Fibroblast of skin of left biceps (primary cell): ENCODE data around the gene VPS36.
"Not testable (repeated sequence)": the region's sequence is repeated elsewhere in the genome, so short reads cannot be mapped to it uniquely, and the experiment has no call there.

Source experiments
- DNase-seq, 2 experiments: peaks; one replicate each; pipeline ENCODE4 v3.0.0-alpha.2; 2013; ENCODE audit warnings: low read depth in 2 of 2

The VPS36 gene

DNA sequence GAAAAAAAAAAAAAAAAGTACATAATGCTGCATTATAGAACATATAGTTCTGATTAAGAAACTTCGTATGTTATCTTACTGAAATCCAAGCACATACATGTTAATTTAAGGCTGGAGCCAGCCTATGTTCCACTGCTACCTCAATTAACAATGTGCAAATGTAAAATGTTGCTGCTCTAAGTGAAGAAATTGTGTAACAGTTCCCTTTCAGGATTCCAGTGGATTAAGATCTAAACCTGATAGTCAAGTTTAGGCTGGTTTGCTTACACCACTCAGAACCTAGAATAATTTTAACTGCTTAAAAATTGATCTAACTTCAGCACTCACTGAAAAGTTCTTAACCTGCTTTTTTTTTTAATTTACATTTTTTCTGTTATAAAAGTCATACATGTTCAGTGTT is 4.2 kb downstream of the VPS36 start:
- no peak for DNase-seq

DNA sequence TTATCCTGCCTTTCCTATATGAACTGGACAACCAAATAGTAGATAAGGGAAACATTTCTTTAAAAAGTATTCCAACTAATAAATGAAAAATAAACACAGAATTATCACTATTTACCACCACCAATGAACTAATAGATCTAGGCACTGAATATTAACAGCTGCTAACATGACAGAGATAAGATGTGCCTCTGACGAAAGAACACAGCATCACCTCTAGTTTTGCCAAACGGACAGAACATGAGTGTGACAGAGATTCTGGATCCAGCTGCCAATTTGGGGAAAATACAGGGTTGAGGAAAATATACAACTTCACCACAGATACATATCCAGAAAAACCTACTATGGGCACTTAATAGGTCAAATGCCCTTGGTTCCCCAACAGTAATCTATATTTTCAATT is 18.0 kb downstream of the VPS36 start:
- DNase-seq: no peak

GRCh38 chr13:52428295-52428694 is 22.1 kb downstream of the VPS36 start:
- DNase-seq: no peak

DNA sequence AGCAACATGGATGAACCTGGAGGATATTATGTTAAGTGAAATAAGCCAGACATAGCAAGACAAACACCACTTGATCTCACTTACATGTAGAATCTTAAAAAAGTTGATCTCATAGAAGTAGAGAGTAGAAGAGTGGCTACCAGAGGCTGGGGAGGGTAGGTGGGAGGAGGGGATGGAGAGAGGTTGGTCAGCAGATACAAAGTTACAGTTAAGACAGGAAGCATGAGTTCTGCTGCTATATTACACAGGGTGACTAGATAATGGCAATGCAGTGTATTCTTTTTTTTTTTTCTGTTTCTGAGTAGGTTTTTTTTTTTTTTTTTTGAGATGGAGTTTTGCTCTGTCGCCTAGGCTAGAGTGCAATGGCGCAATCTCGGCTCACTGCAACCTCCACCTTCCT is 29.2 kb downstream of the VPS36 start:
- DNase-seq: no peak

- DNase-seq: no peak
These were observed 31.4 kb downstream of the VPS36 start for GRCh38 chr13:52419080-52419479.

- DNase-seq: peak; percentile 13 to 16
These were observed 35.5 kb downstream of the VPS36 start for GRCh38 chr13:52414963-52415362.

- no peak for DNase-seq
These were observed 36.4 kb downstream of the VPS36 start for GRCh38 chr13:52414051-52414450.

GRCh38 chr13:52412128-52412527 is 38.3 kb downstream of the VPS36 start:
- DNase-seq: no peak

DNA sequence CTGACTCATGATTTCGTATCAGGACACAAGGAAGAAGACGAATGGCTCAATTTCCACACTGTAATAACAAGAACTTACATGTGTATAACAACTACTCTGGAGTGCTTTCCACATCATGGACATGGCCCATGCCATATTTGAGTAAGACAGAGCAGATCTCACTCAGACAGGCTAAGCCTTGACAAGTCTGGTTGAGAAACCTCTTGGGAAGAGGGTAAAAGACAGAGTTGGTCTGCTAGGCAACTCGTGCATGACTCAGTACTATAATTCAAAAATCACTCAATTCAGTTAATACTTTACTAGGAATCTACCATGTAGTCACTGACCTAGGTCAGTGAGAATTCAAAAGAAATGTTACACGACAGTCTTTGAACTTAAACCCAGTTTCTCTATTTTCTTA is 38.8 kb downstream of the VPS36 start:
- peak; percentile 19 to 33 for DNase-seq

DNA sequence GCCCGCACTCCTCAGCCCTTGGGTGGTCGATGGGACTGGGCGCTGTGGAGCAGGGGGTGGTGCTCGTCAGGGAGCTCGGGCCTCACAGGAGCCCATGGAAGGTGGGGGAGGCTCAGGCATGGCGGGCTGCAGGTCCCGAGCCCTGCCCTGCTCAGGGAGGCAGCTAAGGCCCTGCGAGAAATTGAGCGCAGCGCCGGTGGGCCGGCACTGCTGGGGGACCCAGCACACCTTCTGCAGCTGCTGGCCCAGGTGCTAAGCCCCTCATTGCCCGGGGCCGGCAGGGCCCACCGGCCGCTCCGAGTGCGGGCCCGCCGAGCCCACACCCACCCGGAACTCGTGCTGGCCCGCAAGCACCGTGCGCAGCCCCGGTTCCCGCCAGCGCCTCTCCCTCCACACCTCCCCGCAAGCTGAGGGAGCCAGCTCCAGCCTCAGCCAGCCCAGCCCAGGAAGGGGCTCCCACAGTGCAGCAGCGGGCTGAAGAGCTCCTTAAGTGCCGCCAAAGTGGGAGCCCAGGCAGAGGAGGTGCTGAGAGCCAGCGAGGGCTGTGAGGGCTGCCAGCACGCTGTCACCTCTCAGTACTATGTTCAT is 42.3 kb downstream of the VPS36 start:
- not testable (repeated sequence) for DNase-seq

DNA sequence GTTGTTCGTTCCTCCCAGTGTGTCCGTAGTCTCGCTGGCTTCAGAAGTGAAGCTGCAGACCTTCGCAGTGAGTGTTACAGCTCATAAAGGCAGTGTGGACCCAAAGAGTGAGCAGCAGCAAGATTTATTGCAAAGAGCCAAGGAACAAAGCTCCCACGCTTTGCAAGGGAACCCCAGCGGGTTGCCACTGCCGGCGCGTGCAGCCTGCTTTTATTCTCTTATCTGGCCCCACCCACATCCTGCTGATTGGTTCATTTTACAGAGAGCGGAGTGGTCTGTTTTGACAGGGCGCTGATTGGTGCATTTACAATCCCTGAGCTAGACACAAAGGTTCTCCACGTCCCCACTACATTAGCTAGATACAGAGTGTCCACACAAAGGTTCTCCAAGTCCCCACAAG is 43.0 kb downstream of the VPS36 start:
- DNase-seq: not testable (repeated sequence)

GRCh38 chr13:52406629-52407028 is 43.8 kb downstream of the VPS36 start:
- DNase-seq: no peak

- DNase-seq: no peak
These were observed 44.5 kb downstream of the VPS36 start, which contains the start of gene THSD1 for GRCh38 chr13:52405767-52406494. Gene THSD1, minus strand, starts transcription at chr13:52406172. Its CDS starts 3,572 bp downstream, at chr13:52402600.

DNA sequence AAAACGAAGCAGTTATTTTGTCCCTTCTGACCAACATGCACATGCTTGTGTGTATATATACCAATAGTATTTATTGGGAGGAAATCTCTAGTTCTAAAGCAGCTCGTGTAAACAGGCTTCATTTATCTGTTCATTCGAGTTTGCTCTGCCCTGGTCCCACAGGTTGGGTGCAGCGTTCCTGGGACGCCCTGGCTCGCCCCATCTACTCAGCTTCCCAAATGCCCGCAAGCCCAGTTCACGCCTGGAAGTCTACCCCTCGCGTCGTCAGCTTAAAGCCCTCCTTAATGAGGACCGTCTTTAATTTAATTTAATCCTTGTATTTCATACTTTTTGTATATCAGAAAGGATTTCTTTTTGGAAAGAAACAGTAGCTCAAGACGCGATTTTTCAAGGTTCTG is 45.1 kb downstream of the VPS36 start:
- no peak for DNase-seq

DNA sequence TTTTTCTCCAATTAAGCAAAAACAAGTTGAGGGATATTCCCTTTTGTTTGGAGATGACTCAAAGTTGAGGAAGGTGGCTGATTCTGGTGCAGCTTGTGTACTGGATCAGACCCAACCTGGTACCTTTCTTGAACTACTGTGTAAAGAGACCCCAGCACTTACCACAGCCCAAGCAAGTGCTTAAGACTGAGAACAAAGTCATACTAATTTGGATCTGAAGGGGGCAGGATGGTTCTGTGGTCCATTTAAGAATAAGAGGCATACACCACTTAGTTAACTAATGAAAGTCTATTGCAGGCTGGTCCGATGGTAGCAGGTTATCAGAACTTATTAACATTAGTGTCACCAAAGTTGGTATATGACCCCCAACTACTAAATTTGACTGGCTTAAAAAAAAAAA is 50.7 kb downstream of the VPS36 start:
- DNase-seq: no peak

GRCh38 chr13:52399046-52399445 is 51.4 kb downstream of the VPS36 start:
- no peak for DNase-seq

DNA sequence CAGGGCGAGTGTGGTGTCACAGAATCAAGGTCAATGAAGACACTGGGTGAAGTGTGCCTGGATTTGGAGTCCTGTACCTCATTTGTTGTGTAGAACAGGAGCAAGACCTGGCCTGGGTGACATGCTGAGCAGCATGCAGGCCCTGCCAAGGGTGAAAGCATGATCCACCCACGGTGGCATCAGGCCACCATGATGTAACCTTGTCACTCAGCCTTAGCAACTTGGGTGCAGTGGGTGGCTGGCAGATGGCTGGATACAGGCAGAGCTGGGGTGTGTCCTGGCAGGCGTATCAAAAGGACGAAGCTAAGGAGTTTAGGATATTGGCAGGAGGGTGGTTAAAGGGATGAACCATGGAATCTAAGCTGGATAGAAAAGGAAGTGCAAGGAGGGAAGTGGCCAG is 54.7 kb downstream of the VPS36 start:
- no peak for DNase-seq

DNA sequence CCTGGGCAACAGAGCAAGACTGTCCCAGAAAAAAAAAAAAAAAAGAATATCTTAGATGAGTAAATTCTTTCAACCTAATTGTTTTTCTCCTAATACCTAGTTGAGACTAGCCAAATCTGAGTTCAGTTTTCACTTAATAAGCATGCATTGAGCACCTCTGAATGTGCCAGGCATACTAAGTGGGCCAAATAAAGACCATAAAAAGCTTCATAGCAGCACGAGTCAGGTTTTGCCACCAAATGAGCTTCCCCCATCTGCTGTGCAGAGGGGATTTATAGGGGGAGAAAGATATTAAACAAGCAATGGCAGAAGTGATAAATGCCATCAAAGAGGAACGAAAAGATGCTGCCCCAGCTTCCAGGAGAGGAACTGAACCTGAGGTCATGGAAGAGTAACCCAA is 55.8 kb downstream of the VPS36 start:
- no peak for DNase-seq

GRCh38 chr13:52393572-52394357 is 56.7 kb downstream of the VPS36 start:
- DNase-seq: no peak

GRCh38 chr13:52387721-52388120 is 62.7 kb downstream of the VPS36 start:
- no peak for DNase-seq

DNA sequence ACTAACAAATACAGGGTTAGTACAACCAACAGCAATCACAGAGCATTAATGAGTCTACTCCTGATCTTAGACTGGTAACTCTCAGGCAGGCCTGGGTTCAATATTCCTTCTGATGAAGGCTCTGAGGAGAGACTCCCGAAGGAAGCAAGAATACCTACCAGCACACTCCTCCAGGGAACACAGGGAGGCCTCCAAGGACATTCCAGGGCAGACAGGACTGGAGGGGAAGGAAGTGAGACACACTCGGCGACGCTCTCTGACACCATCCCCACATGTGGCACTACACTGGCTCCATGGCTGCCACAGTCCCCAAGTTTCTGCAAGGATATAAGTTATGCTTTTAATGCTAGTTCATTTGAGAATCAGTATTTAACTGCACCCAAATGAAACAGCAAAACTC is 64.6 kb downstream of the VPS36 start:
- no peak for DNase-seq

DNA sequence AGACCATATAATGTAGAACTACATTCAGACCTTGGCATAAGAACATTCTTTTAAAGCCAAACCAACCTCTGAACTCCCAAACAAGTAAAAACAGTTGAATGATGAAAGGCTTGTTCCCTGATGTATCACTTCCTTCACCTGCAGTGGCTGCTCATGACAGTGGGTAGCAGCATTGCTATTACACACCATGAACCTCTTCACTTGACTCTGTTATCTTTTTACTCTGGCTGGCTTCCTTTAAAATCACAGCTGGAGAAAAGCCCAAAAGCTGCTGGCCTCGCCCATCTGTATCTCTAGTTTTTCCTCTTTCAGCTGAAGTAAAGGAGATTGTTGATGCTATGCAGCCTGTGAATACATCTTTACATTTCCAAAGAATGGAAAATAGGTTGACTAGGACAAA is 67.1 kb downstream of the VPS36 start:
- no peak for DNase-seq

- DNase-seq: no peak
These were observed 72.1 kb downstream of the VPS36 start for GRCh38 chr13:52378312-52378711.
